ENCODE results near the gene FAM163A. TPM values are rescaled to one million over a fixed set of nuclear protein-coding genes. Genes with fewer than 3 reads are reported as not detected.
A peak's percentile ranks its signal among the peaks of the same experiment; 100 is the strongest.

Gene FAM163A
- total and polyA plus RNA-seq, 2 experiments from 2014 or later, result 0.06 to 0.42 TPM

DNA sequence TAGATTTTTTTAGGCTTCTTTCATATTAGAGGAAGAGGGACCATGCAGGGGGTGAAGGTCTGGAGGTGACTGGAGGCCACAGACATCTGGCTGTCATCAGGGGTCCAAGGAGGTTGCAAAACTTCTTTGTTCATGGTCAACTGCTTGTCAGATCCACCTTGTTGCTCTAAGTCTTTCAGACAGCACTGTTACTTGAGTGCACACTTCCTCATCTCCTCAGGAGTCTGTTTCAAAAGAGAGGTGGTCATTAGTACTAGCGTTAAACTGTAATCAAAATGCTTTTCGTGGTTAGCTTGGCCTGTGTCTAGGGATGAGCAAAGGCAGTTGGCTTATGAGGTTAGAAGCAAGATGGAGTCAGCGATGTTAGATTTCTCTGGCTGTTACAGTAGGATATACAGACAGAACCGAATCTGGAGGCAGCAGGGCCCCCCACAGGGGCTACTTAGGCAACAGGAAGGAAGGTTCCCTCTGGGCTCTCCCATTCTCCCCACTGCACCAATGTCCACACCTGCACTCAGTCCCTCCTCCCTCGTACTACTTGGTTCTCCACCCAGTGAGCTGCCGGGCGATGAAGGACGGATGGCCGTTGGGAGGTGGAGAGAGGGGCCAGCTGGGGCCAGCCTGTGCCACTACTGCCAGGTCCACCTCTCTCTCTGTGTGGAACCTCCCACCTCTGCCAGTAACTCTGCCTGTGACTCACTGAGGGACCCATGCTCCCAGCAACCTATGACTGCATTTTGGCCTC is 77.3 kb downstream of the FAM163A start:
- H3K27ac ChIP-seq, result no peak overlapping the region
- H3K4me3 ChIP-seq, result no peak overlapping the region
- TF ChIP-seq, protein P1, sequence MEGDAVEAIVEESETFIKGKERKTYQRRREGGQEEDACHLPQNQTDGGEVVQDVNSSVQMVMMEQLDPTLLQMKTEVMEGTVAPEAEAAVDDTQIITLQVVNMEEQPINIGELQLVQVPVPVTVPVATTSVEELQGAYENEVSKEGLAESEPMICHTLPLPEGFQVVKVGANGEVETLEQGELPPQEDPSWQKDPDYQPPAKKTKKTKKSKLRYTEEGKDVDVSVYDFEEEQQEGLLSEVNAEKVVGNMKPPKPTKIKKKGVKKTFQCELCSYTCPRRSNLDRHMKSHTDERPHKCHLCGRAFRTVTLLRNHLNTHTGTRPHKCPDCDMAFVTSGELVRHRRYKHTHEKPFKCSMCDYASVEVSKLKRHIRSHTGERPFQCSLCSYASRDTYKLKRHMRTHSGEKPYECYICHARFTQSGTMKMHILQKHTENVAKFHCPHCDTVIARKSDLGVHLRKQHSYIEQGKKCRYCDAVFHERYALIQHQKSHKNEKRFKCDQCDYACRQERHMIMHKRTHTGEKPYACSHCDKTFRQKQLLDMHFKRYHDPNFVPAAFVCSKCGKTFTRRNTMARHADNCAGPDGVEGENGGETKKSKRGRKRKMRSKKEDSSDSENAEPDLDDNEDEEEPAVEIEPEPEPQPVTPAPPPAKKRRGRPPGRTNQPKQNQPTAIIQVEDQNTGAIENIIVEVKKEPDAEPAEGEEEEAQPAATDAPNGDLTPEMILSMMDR (IDR thresholded peaks at IDR 0.05; ENCODE audit: low read depth, low read length), result no peak
- H3K36me3 ChIP-seq, result no peaks in the 10 kb centered on the region
- DNase-seq (ENCODE audit: low read depth in 1 of 2, low spot score in 1 of 2), result no peak
- H3K9me3 ChIP-seq (ENCODE audit: low read depth), result no peaks in the 10 kb centered on the region
- peaks cover 3% of the 10 kb centered on the region for H3K4me1 ChIP-seq (ENCODE audit: low read depth)
- H3K27me3 ChIP-seq, result peaks cover 11% of the 10 kb centered on the region

DNA sequence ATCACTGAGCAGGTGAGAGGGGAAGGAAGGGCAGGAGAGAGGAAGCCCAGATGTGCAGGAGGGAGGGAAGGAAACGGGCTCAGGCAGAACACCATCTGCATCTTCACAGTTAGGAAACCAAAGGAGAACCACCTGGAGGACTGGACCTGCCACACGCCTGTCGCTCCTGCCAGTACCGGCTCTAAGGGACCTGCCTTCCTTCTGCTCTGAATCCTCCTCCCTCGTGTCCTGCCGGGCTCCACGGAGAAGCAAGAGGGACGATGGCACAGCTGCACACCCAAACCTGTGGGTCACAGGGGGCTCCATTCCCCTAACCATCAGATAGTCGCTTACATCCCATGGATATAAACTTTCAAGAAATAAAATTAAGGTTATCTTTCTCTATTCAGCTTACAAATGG is 78.4 kb downstream of the FAM163A start:
- Histone ChIP-seq H3K36me3 (no peaks in the 10 kb centered on the region), H3K9me3 (ENCODE audit: low read depth) (no peaks in the 10 kb centered on the region), H3K27ac (no peak overlapping the region), H3K4me3 (no peak overlapping the region), H3K27me3 (peaks cover 3% of the 10 kb centered on the region), H3K4me1 (ENCODE audit: low read depth) (peaks cover 3% of the 10 kb centered on the region)
- no peak for DNase-seq (ENCODE audit: low read depth in 1 of 2, low spot score in 1 of 2)
- TF ChIP-seq, protein P1 (IDR thresholded peaks at IDR 0.05; ENCODE audit: low read depth, low read length), result no peak

DNA sequence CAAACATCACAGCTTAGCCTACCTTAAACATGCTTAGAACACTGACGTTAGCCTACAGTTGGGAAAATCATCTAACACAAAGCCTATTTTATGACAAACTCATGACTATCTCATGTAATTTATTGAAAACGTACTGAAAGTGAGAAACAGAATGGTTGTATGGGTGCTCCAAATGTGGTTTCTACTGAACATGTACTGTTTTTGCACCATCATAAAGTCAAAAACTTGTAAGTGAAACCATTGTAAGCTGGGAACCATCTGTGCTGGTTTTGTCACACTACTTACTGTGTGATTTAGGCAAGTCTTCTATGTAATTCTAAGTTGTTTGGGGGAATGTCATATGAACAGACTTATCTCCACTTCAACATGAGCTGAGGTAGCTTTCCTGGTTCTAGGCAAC is 79.0 kb downstream of the FAM163A start:
- H3K36me3 ChIP-seq, result no peaks in the 10 kb centered on the region
- TF ChIP-seq, protein P1 (IDR thresholded peaks at IDR 0.05; ENCODE audit: low read depth, low read length), result no peak
- H3K9me3 ChIP-seq (ENCODE audit: low read depth), result no peaks in the 10 kb centered on the region
- peaks cover 3% of the 10 kb centered on the region for H3K4me1 ChIP-seq (ENCODE audit: low read depth)
- H3K27me3 ChIP-seq, result no peaks in the 10 kb centered on the region
- H3K27ac ChIP-seq, result no peak overlapping the region
- no peak for DNase-seq (ENCODE audit: low read depth in 1 of 2, low spot score in 1 of 2)
- no peak overlapping the region for H3K4me3 ChIP-seq

DNA sequence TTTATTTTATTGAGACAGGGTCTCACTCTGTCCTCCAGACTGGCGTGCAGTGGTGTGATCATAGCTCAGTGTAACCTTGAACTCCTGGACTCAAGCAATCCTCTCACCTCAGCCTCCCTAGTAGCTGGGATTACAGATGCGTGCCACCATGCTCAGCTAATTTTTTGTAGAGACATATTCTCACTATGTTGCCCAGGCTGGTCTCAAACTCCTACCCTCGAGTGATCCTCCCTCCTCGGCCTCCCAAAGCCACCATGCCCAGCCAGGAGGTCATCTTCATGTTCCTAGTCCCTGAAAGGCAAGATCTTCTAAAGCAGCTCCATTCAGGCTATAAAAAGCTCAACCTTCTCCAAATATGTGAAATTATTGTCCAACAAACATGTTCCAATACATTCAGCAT is 80.6 kb downstream of the FAM163A start:
- Histone ChIP-seq H3K4me1 (ENCODE audit: low read depth) (peaks cover 3% of the 10 kb centered on the region), H3K27ac (no peak overlapping the region), H3K9me3 (ENCODE audit: low read depth) (no peaks in the 10 kb centered on the region), H3K4me3 (no peak overlapping the region), H3K36me3 (no peaks in the 10 kb centered on the region), H3K27me3 (no peaks in the 10 kb centered on the region)
- TF ChIP-seq, protein P1 (IDR thresholded peaks at IDR 0.05; ENCODE audit: low read depth, low read length), result no peak
- no peak for DNase-seq (ENCODE audit: low read depth in 1 of 2, low spot score in 1 of 2)

DNA sequence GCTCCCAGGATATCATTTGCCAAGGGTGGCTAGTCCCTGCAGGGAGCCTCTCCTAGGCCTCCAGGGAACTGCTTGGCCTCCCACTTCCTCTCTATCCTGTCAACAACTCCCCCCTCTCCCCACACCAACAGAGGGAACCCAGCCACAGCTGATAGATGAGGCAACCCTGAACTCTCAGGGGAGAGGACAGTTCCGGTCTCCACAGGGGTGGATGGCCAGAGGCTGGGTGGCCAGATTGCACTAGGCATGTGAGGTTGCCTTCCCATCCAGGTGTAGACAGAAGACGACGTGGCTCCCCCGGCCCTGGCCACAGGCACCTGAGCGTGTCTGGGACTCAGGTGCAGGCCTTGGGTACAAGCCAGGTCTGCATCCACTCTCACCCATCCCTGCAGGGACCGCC is 81.2 kb downstream of the FAM163A start:
- Histone ChIP-seq H3K36me3 (no peaks in the 10 kb centered on the region), H3K27me3 (no peaks in the 10 kb centered on the region), H3K4me3 (no peak overlapping the region), H3K4me1 (ENCODE audit: low read depth) (peaks cover 3% of the 10 kb centered on the region), H3K9me3 (ENCODE audit: low read depth) (no peaks in the 10 kb centered on the region), H3K27ac (no peak overlapping the region)
- TF ChIP-seq, protein P1 (IDR thresholded peaks at IDR 0.05; ENCODE audit: low read depth, low read length), result no peak
- DNase-seq (ENCODE audit: low read depth in 1 of 2, low spot score in 1 of 2), result peak in 1 of 2 donors; percentile 39

All from cardiac muscle cell (in vitro differentiated cells and primary cell).